ENCODE measurements around the gene AK8. TPM values are rescaled to one million over a fixed set of nuclear protein-coding genes. Genes with fewer than 3 reads are reported as not detected.

Gene AK8
- polyA plus RNA-seq, 3 donors = 0.08 TPM; not detected in 2

- Histone ChIP-seq H3K79me2 (ENCODE audit: insufficient read depth, low read length) (no peaks in the 10 kb centered on the region), H3K9ac (ENCODE audit: insufficient read depth, low read length, poor library complexity, severe bottlenecking) (no peak overlapping the region), H3K27me3 (ENCODE audit: control insufficient read depth in 2 of 2, insufficient read depth in 2 of 2, low read length in 2 of 2) (peaks cover 0 to 22% of the 10 kb centered on the region in 2 donors), H3K36me3 (replicated peaks in 1 of 2; ENCODE audit: control insufficient read depth in 1 of 2, insufficient read depth in 2 of 2, low read length in 2 of 2) (no peaks in the 10 kb centered on the region), H4K20me1 (ENCODE audit: insufficient read depth, low read length) (no peaks in the 10 kb centered on the region), H3K9me3 (replicated peaks in 1 of 2; ENCODE audit: control insufficient read depth in 1 of 2, insufficient read depth in 1 of 2, low read length in 2 of 2) (no peaks in the 10 kb centered on the region), H3K4me3 (replicated peaks in 1 of 3; ENCODE audit: low read depth in 2 of 3, low read length in 3 of 3) (no peak overlapping the region), H3K27ac (ENCODE audit: low read depth in 1 of 2, low read length in 2 of 2) (no peak overlapping the region), H2AFZ (ENCODE audit: insufficient read depth, low read depth, low read length, poor library complexity, severe bottlenecking) (no peak overlapping the region), H3K4me1 (ENCODE audit: control insufficient read depth in 1 of 2, insufficient read depth in 2 of 2, low read length in 2 of 2) (no peaks in the 10 kb centered on the region), H3K4me2 (replicated peaks; ENCODE audit: extremely low read depth, low read length, poor library complexity, severe bottlenecking) (no peak overlapping the region)
- WGBS (ENCODE audit: insufficient coverage) = 92% methylated on average over 7 of the region's 13 CpGs
- no peak for DNase-seq
- Mint-ChIP-seq H3K4me1 (peaks cover 5% of the 10 kb centered on the region), H3K4me3 (no peak overlapping the region), H3K27me3 (ENCODE audit: low read depth in 3 of 3) (peaks cover 27 to 41% (median 32%) of the 10 kb centered on the region in 3 donors), H3K36me3 (no peaks in the 10 kb centered on the region), H3K9me3 (peaks cover 0 to 7% (median 3%) of the 10 kb centered on the region in 7 donors), H3K27ac (no peak overlapping the region)
- TF ChIP-seq CTCF (IDR thresholded peaks at IDR 0.05) = no peak
- intact Hi-C loops (cut with micrococcal nuclease) = no loop called here
These were observed 71.2 kb downstream of the AK8 start for GRCh38 chr9:132806723-132807421.

- 87% methylated on average over 5 of the region's 9 CpGs for WGBS (ENCODE audit: insufficient coverage)
- H3K27ac ChIP-seq (ENCODE audit: low read depth in 1 of 2, low read length in 2 of 2) = no peak overlapping the region
- no peak overlapping the region for H3K27ac Mint-ChIP-seq
- H3K4me1 Mint-ChIP-seq = peaks cover 5% of the 10 kb centered on the region
- H3K79me2 ChIP-seq (ENCODE audit: insufficient read depth, low read length) = no peaks in the 10 kb centered on the region
- H3K4me2 ChIP-seq (replicated peaks; ENCODE audit: extremely low read depth, low read length, poor library complexity, severe bottlenecking) = no peak overlapping the region
- no peak for TF ChIP-seq CTCF (IDR thresholded peaks at IDR 0.05)
- H2AFZ ChIP-seq (ENCODE audit: insufficient read depth, low read depth, low read length, poor library complexity, severe bottlenecking) = no peak overlapping the region
- no peaks in the 10 kb centered on the region for H3K36me3 Mint-ChIP-seq
- no peak for DNase-seq
- no peak overlapping the region for H3K4me3 Mint-ChIP-seq
- peaks cover 0 to 7% (median 3%) of the 10 kb centered on the region in 7 donors for H3K9me3 Mint-ChIP-seq
- H3K4me3 ChIP-seq (replicated peaks in 1 of 3; ENCODE audit: low read depth in 2 of 3, low read length in 3 of 3) = no peak overlapping the region
- H3K36me3 ChIP-seq (replicated peaks in 1 of 2; ENCODE audit: control insufficient read depth in 1 of 2, insufficient read depth in 2 of 2, low read length in 2 of 2) = no peaks in the 10 kb centered on the region
- peaks cover 27 to 40% (median 32%) of the 10 kb centered on the region in 3 donors for H3K27me3 Mint-ChIP-seq (ENCODE audit: low read depth in 3 of 3)
- peaks cover 0 to 19% of the 10 kb centered on the region in 2 donors for H3K27me3 ChIP-seq (ENCODE audit: control insufficient read depth in 2 of 2, insufficient read depth in 2 of 2, low read length in 2 of 2)
- intact Hi-C loops (cut with micrococcal nuclease) = no loop called here
- H4K20me1 ChIP-seq (ENCODE audit: insufficient read depth, low read length) = no peaks in the 10 kb centered on the region
- no peaks in the 10 kb centered on the region for H3K9me3 ChIP-seq (replicated peaks in 1 of 2; ENCODE audit: control insufficient read depth in 1 of 2, insufficient read depth in 1 of 2, low read length in 2 of 2)
- no peak overlapping the region for H3K9ac ChIP-seq (ENCODE audit: insufficient read depth, low read length, poor library complexity, severe bottlenecking)
- no peaks in the 10 kb centered on the region for H3K4me1 ChIP-seq (ENCODE audit: control insufficient read depth in 1 of 2, insufficient read depth in 2 of 2, low read length in 2 of 2)
These were observed 71.8 kb downstream of the AK8 start for GRCh38 chr9:132806306-132806705.
